HG03175 (cell line): ENCODE results near the gene LAMA2.

Source experiments
- ATAC-seq: cut with Tn5 transposase; IDR thresholded peaks from one replicate; pipeline ENCODE4 v1.9.1; 2021; ENCODE audit warnings: mild to moderate bottlenecking, moderate library complexity; ENCODE audit not compliant: unreplicated experiment

The LAMA2 gene

GRCh38 chr6:129552413-129552812, 669.5 kb downstream of the LAMA2 start:
- ATAC-seq = no peak

- no peak for ATAC-seq
Observed at GRCh38 chr6:129555206-129555832, 672.4 kb downstream of the LAMA2 start.

- no peak for ATAC-seq
Observed at GRCh38 chr6:129558248-129558647, 675.3 kb downstream of the LAMA2 start.

- no peak for ATAC-seq
Observed at GRCh38 chr6:129565366-129565765, 682.4 kb downstream of the LAMA2 start.

- ATAC-seq = no peak
Observed at GRCh38 chr6:129565811-129566210, 682.9 kb downstream of the LAMA2 start.
